GM12878 (cell line): Measurements from ENCODE around the gene DIP2B. TPM values are rescaled to one million over a fixed set of nuclear protein-coding genes. Genes with fewer than 3 reads are reported as not detected.

Source experiments
- ATAC-seq: fragments of 200-7000 bp; cut with Tn5 transposase; 3 replicates; pipeline ENCODE4 v1.9.1; 2020; ENCODE audit warnings: mild to moderate bottlenecking, moderate library complexity
- BruUV-seq: library from RNA; stranded (reverse); fragments of 400-500 nt; replicated peaks from 2 replicates; lab custom pipeline; 2021; lab: Mats Ljungman, UMichigan
- CTCF ChIA-PET: fragments of 300-600 bp; sonication (Branson Sonifier 250); formaldehyde crosslinking; extraction: SDS; loops from one replicate; lab custom pipeline; 2021; ENCODE audit warnings: inconsistent platforms; lab: Yijun Ruan, JAX
- POLR2A ChIA-PET: fragments of 350-600 bp; formaldehyde crosslinking; extraction: SDS; loops from one replicate; lab custom pipeline; 2021; ENCODE audit warnings: inconsistent platforms; lab: Charles Lee
- RAD21 ChIA-PET: fragments of 300-600 bp; sonication (Branson Sonifier 250); formaldehyde crosslinking; loops from one replicate; lab custom pipeline; 2023; ENCODE audit warnings: antibody characterized with exemption; ENCODE audit not compliant: unreplicated experiment; lab: Charles Lee
- SMC1A ChIA-PET: fragments of 300-600 bp; sonication (Branson Sonifier 250); formaldehyde crosslinking; loops from one replicate; lab custom pipeline; 2023; ENCODE audit not compliant: unreplicated experiment, uncharacterized antibody; lab: Charles Lee
- DNase-seq: peaks from one replicate; pipeline ENCODE4 v3.0.0-alpha.2; 2011; ENCODE audit warnings: low read depth, low spot score
- FAIRE-seq: peaks from 3 replicates; lab custom pipeline; 2011; peaks lifted over from hg19 to GRCh38; lab: Jason Lieb, UNC
- H2AFZ ChIP-seq: 2 replicates; pipeline ENCODE4 v1.6.0; 2011; ENCODE audit warnings: low read depth, low read length, control low read depth; ENCODE audit not compliant: control insufficient read depth
- H3K27ac ChIP-seq: 2 replicates; pipeline ENCODE4 v1.5.1; 2011; ENCODE audit warnings: control low read depth; ENCODE audit not compliant: control insufficient read depth, insufficient read depth
- H3K27me3 ChIP-seq, 2 experiments: replicated peaks in 1 of 2; 2 replicates each; pipeline versions ENCODE4 v1.6.0 to v1.6.1; 2011; ENCODE audit warnings: low read length in 1 of 2; ENCODE audit not compliant: control insufficient read depth in 2 of 2, insufficient read depth in 2 of 2
- H3K36me3 ChIP-seq, 2 experiments: 2 replicates each; pipeline ENCODE4 v1.5.1; 2011; ENCODE audit warnings: low read length in 1 of 2; ENCODE audit not compliant: control insufficient read depth in 2 of 2, insufficient read depth in 2 of 2
- H3K4me1 ChIP-seq: 2 replicates; pipeline ENCODE4 v1.6.1; 2011; ENCODE audit warnings: mild to moderate bottlenecking, low read length, moderate library complexity, mixed read lengths; ENCODE audit not compliant: control insufficient read depth, insufficient read depth
- H3K4me2 ChIP-seq: 2 replicates; pipeline ENCODE4 v1.6.0; 2011; ENCODE audit warnings: control low read depth; ENCODE audit not compliant: control insufficient read depth, insufficient read depth
- H3K4me3 ChIP-seq: fragments of 200-600 bp; sonication (generic); 2 replicates; pipeline ENCODE4 v1.5.1; 2016
- H3K79me2 ChIP-seq: 2 replicates; pipeline ENCODE4 v1.6.0; 2011; ENCODE audit warnings: low read length; ENCODE audit not compliant: control insufficient read depth, insufficient read depth
- H3K9ac ChIP-seq: 2 replicates; pipeline ENCODE4 v1.8.0; 2011; ENCODE audit warnings: low read length, control low read depth, mixed read lengths; ENCODE audit not compliant: control insufficient read depth, insufficient read depth
- H3K9me3 ChIP-seq: replicated peaks from 3 replicates; pipeline ENCODE4 v1.5.1; 2011; ENCODE audit warnings: mild to moderate bottlenecking, low read length; ENCODE audit not compliant: control insufficient read depth, insufficient read depth
- H4K20me1 ChIP-seq: 2 replicates; pipeline ENCODE4 v1.6.0; 2011; ENCODE audit not compliant: control insufficient read depth, insufficient read depth
- ATF7 ChIP-seq: fragments of 450-650 bp; IDR thresholded peaks from 2 replicates; pipeline ENCODE4 v1.6.1; 2016; ENCODE audit warnings: low read depth, mild to moderate bottlenecking
- ETV6 ChIP-seq, 2 experiments: fragments of 450-650 bp in 1 of 2; IDR thresholded peaks in 1 of 2; conservative IDR thresholded peaks in 1 of 2; 2 replicates each; pipeline ENCODE4 v1.6.1; 2014; ENCODE audit warnings: antibody characterized with exemption in 1 of 2, borderline replicate concordance in 1 of 2, low read depth in 1 of 2, mild to moderate bottlenecking in 1 of 2, moderate library complexity in 1 of 2
- IKZF2 ChIP-seq, 2 experiments: fragments of 450-650 bp; IDR thresholded peaks; 2 replicates each; pipeline ENCODE4 v1.6.1; 2017; ENCODE audit warnings: mild to moderate bottlenecking in 2 of 2, moderate library complexity in 2 of 2
- IRF4 ChIP-seq: IDR thresholded peaks from 2 replicates; pipeline ENCODE4 v1.6.1; 2011; ENCODE audit warnings: low read depth, low read length
- KLF5 ChIP-seq: fragments of 450-650 bp; IDR thresholded peaks from 2 replicates; pipeline ENCODE4 v1.6.1; 2014; ENCODE audit warnings: mild to moderate bottlenecking; ENCODE audit not compliant: partially characterized antibody
- MAX ChIP-seq: IDR thresholded peaks from 2 replicates; pipeline ENCODE4 v1.6.1; 2012; ENCODE audit warnings: low read depth, low read length, improper control_type of control experiment
- MYC ChIP-seq: IDR thresholded peaks from 2 replicates; pipeline ENCODE4 v1.6.1; 2011; ENCODE audit warnings: mild to moderate bottlenecking, low read length, moderate library complexity, inconsistent platforms; ENCODE audit not compliant: insufficient read depth, insufficient replicate concordance, insufficient read length, severe bottlenecking
- NFXL1 ChIP-seq: fragments of 450-650 bp; IDR thresholded peaks from 2 replicates; pipeline ENCODE4 v1.6.1; 2017; ENCODE audit warnings: antibody characterized with exemption, mild to moderate bottlenecking, borderline replicate concordance
- POU2F2 ChIP-seq: IDR thresholded peaks from 3 replicates; pipeline ENCODE4 v1.6.1; 2011; ENCODE audit warnings: low read depth, mild to moderate bottlenecking, low read length, borderline replicate concordance
- RB1 ChIP-seq: fragments of 450-650 bp; formaldehyde crosslinking; IDR thresholded peaks from 2 replicates; pipeline ENCODE4 v1.6.1; 2017; ENCODE audit warnings: mild to moderate bottlenecking, borderline replicate concordance
- RCOR1 ChIP-seq: conservative IDR thresholded peaks from 2 replicates; pipeline ENCODE4 v1.6.1; 2012; ENCODE audit warnings: low read depth, low read length, improper control_type of control experiment
- RFX5 ChIP-seq: IDR thresholded peaks from 2 replicates; pipeline ENCODE4 v1.6.1; 2011; ENCODE audit warnings: low read depth, low read length, improper control_type of control experiment
- SPI1 ChIP-seq: IDR thresholded peaks from 2 replicates; pipeline ENCODE4 v1.6.1; 2011; ENCODE audit warnings: low read depth, mild to moderate bottlenecking, low read length, moderate library complexity, borderline replicate concordance; ENCODE audit not compliant: insufficient read depth
- SREBF1 ChIP-seq: IDR thresholded peaks from 2 replicates; pipeline ENCODE4 v1.6.1; 2012; ENCODE audit warnings: mild to moderate bottlenecking, low read length
- ZNF274 ChIP-seq: IDR thresholded peaks from one replicate; pipeline ENCODE4 v1.8.0; 2011; ENCODE audit not compliant: insufficient read length, insufficient read depth
- ZNF384 ChIP-seq: IDR thresholded peaks from 2 replicates; pipeline ENCODE4 v1.6.1; 2012; ENCODE audit warnings: low read depth, mild to moderate bottlenecking, low read length, improper control_type of control experiment, borderline replicate concordance
- WGBS: methylation state at CpG from one replicate; pipeline ENCODE4 v1.1.6; 2016; ENCODE audit warnings: low lambda C conversion rate; ENCODE audit not compliant: insufficient replicate concordance, insufficient coverage; ENCODE audit errors: missing lambda C conversion rate; 5-methylcytosine and 5-hydroxymethylcytosine counted together
- in situ Hi-C: fragments of 300-500 bp; cut with MboI; formaldehyde crosslinking; loops from 9 replicates; pipeline ENCODE4 v1.14.3; 2018; ENCODE audit warnings: mixed read lengths
- intact Hi-C: fragments of 100-400 bp; cut with micrococcal nuclease; formaldehyde crosslinking; loops from one replicate; pipeline ENCODE4 v1.14.2; 2022; ENCODE audit not compliant: unreplicated experiment
- polyA plus RNA-seq, 11 experiments: library from polyadenylated mRNA; depleted of rRNA in 4 of 11; unstranded in 6 of 11; stranded (reverse) in 5 of 11; fragments of >200 nt; fragmentation: Nextera tagmentation in 4 of 11; fragmentation: Illumina TruSeq in 1 of 11; extraction: Ambion mirVana in 4 of 11; extraction: Trizol in 1 of 11; gene quantifications; 1 replicate in 1 of 11; 2 replicates in 10 of 11; pipeline versions ENCODE4 v1.2.1 to v1.2.3, GENCODE V29; 2011 to 2016; ENCODE audit warnings: inconsistent platforms in 2 of 11, missing spikeins in 2 of 11, low read depth in 1 of 11
- total RNA-seq, 4 experiments: library from RNA; depleted of rRNA in 3 of 4; stranded (reverse); fragments of >200 nt in 3 of 4; fragmentation: Illumina TruSeq in 1 of 4; extraction: Trizol in 1 of 4; gene quantifications; 2 replicates each; pipeline versions ENCODE4 v1.2.1 to v1.2.3, GENCODE V29; 2013 to 2021
- TF ChIP-seq, protein P1 (sequence below): fragments of 150-350 bp; IDR thresholded peaks from 2 replicates; pipeline ENCODE4 v1.6.1; 2014; ENCODE audit warnings: mild to moderate bottlenecking, low read depth, low read length

DIP2B gene
- total and polyA plus RNA-seq, 10 of the 15 experiments (the other 5 are each of a cell fraction or from before 2014, with no cell fraction given), result 4.5 to 30.0 (median 18.6) TPM

GRCh38 chr12:50686976-50687375 is 182.2 kb downstream of the DIP2B start:
- Histone ChIP-seq H3K27me3 (no peaks in the 10 kb centered on the region), H2AFZ (no peak overlapping the region), H3K4me3 (no peak overlapping the region), H3K36me3 (peaks cover 0 to 15% of the 10 kb centered on the region in 2 experiments; a peak in 2 of 4 replicates), H3K27ac (no peak overlapping the region), H3K4me2 (no peak overlapping the region)
- DNase-seq (no peak), FAIRE-seq (no peak)
- BruUV-seq, result no TSS peak
- ChIA-PET CTCF (no interaction called here), POLR2A (no interaction called here), RAD21 (no interaction called here), SMC1A (interaction anchor here (0.7 to 1.3 kb wide), 2 partner anchors 11 to 362 kb away, joined by 3 to 4 read pairs; no protein-coding TSS in a partner anchor)
- intact Hi-C loops, result no loop called here
- no peak for TF ChIP-seq ZNF384
- TF ChIP-seq, all 136 proteins: peak for 0
- no peak overlapping the region for H3K9ac ChIP-seq
- no peak for ATAC-seq
- no peaks in the 10 kb centered on the region for H3K9me3 ChIP-seq
- in situ Hi-C loops, result no loop called here
- 67% methylated on average over 2 of the region's 2 CpGs for WGBS
- no peaks in the 10 kb centered on the region for H4K20me1 ChIP-seq
- H3K4me1 ChIP-seq, result no peaks in the 10 kb centered on the region
- H3K79me2 ChIP-seq, result no peaks in the 10 kb centered on the region

DNA sequence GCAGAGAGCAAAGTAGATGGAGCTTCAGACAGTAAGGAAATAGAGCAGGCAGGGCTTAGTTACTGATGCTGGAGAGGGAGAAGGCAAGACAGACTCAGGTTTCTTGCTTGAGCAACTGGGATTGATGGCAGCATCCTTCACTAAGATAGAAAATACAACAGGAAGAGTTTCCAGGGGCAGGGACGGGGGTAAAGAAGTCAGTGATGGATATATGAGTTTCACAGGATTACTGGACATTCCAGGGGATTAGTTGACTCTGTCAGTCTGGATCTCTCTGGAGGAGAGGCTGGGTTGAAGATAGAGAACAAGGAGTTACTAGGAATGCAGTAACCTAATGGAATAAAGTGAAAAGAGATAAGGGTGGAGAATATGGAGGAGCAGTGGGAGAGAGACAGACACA is 184.7 kb downstream of the DIP2B start:
- Histone ChIP-seq H3K79me2 (no peaks in the 10 kb centered on the region), H3K4me3 (no peak overlapping the region), H3K36me3 (peaks cover 0 to 16% of the 10 kb centered on the region in 2 experiments; a peak in 2 of 4 replicates), H3K27ac (no peak overlapping the region), H3K4me1 (no peaks in the 10 kb centered on the region), H4K20me1 (no peaks in the 10 kb centered on the region), H3K27me3 (no peaks in the 10 kb centered on the region), H3K4me2 (no peak overlapping the region), H2AFZ (no peak overlapping the region), H3K9ac (no peak overlapping the region), H3K9me3 (no peaks in the 10 kb centered on the region)
- ATAC-seq, result no peak
- no peak for FAIRE-seq
- intact Hi-C loops (no loop called here), in situ Hi-C loops (no loop called here)
- POLR2A ChIA-PET, result no interaction called here
- no TSS peak for BruUV-seq
- 100% methylated on average over 1 of the region's 1 CpG for WGBS
- CTCF ChIA-PET, result no interaction called here
- RAD21 ChIA-PET, result interaction anchor here (0.6 kb wide), 1 partner anchor 65 kb away, joined by 3 read pairs; no protein-coding TSS in a partner anchor
- no peak for DNase-seq
- SMC1A ChIA-PET, result no interaction called here
- TF ChIP-seq RCOR1 (no peak), IKZF2 (IDR thresholded peaks at IDR 0.05) (no peak), ETV6 (conservative IDR thresholded peaks at IDR 0.05 in 1 of 2, IDR thresholded peaks at IDR 0.05 in 1 of 2; ENCODE audit: borderline replicate concordance in 1 of 2, low read depth in 1 of 2) (no peak), IRF4 (no peak), SPI1 (no peak), SREBF1 (no peak), MYC (no peak), KLF5 (no peak), POU2F2 (no peak), RFX5 (no peak), MAX (no peak), NFXL1 (no peak), ZNF274 (no peak), ATF7 (no peak), RB1 (no peak)
- TF ChIP-seq, protein P1, sequence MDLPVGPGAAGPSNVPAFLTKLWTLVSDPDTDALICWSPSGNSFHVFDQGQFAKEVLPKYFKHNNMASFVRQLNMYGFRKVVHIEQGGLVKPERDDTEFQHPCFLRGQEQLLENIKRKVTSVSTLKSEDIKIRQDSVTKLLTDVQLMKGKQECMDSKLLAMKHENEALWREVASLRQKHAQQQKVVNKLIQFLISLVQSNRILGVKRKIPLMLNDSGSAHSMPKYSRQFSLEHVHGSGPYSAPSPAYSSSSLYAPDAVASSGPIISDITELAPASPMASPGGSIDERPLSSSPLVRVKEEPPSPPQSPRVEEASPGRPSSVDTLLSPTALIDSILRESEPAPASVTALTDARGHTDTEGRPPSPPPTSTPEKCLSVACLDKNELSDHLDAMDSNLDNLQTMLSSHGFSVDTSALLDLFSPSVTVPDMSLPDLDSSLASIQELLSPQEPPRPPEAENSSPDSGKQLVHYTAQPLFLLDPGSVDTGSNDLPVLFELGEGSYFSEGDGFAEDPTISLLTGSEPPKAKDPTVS, result no peak
